GM23338 (cell line): ENCODE measurements around the gene PKHD1. TPM values are rescaled to one million over a fixed set of nuclear protein-coding genes. Genes with fewer than 3 reads are reported as not detected.

Source experiments
- ATAC-seq: fragments of 200-7000 bp; cut with Tn5 transposase; 3 replicates; pipeline ENCODE4 v1.9.1; 2020
- DNase-seq: peaks from one replicate; pipeline ENCODE4 v3.0.0-alpha.2; 2015; ENCODE audit warnings: low spot score
- H2AFZ ChIP-seq: fragments of 200-600 bp; sonication (generic); 2 replicates; pipeline ENCODE4 v1.8.0; 2016; ENCODE audit warnings: antibody characterized with exemption, mild to moderate bottlenecking, moderate library complexity
- H3F3A ChIP-seq: fragments of 200-600 bp; sonication (generic); replicated peaks from 2 replicates; pipeline ENCODE4 v1.8.0; 2017; ENCODE audit warnings: antibody characterized with exemption, mixed run types, low read depth
- H3K27ac ChIP-seq: fragments of 200-600 bp; sonication (generic); 2 replicates; pipeline ENCODE4 v1.6.1; 2016; ENCODE audit warnings: low read depth
- H3K27me3 ChIP-seq: fragments of 200-600 bp; sonication (generic); 2 replicates; pipeline ENCODE4 v1.8.0; 2016; ENCODE audit warnings: mild to moderate bottlenecking, mixed run types, moderate library complexity; ENCODE audit not compliant: insufficient read depth
- H3K36me3 ChIP-seq: fragments of 200-600 bp; sonication (generic); 2 replicates; pipeline ENCODE4 v1.8.0; 2016; ENCODE audit warnings: mild to moderate bottlenecking; ENCODE audit not compliant: insufficient read depth
- H3K4me1 ChIP-seq: fragments of 200-600 bp; sonication (generic); 2 replicates; pipeline ENCODE4 v1.8.0; 2016; ENCODE audit warnings: mild to moderate bottlenecking, moderate library complexity; ENCODE audit not compliant: insufficient read depth
- H3K4me2 ChIP-seq: fragments of 200-600 bp; sonication (generic); 2 replicates; pipeline ENCODE4 v1.7.1; 2017; ENCODE audit warnings: mixed run types
- H3K4me3 ChIP-seq: fragments of 200-600 bp; sonication (generic); 2 replicates; pipeline ENCODE4 v1.6.1; 2016; ENCODE audit warnings: mixed run types
- H3K79me2 ChIP-seq: fragments of 200-600 bp; sonication (generic); replicated peaks from 2 replicates; pipeline ENCODE4 v1.8.0; 2017; ENCODE audit warnings: mild to moderate bottlenecking; ENCODE audit not compliant: insufficient read depth
- H3K9me2 ChIP-seq: fragments of 200-600 bp; sonication (generic); 2 replicates; pipeline ENCODE4 v1.8.0; 2017; ENCODE audit not compliant: insufficient read depth
- H4K20me1 ChIP-seq: fragments of 200-600 bp; sonication (generic); replicated peaks from 2 replicates; pipeline ENCODE4 v1.8.0; 2017; ENCODE audit warnings: mild to moderate bottlenecking; ENCODE audit not compliant: insufficient read depth
- H3K27ac Mint-ChIP-seq: 2 replicates; pipeline ENCODE4 v1.8.0; 2020; ENCODE audit warnings: inconsistent platforms, mild to moderate bottlenecking, moderate library complexity, mixed read lengths
- H3K27me3 Mint-ChIP-seq: 3 replicates; pipeline ENCODE4 v1.8.0; 2022; ENCODE audit warnings: low read depth, mild to moderate bottlenecking, moderate library complexity, mixed read lengths, inconsistent platforms; ENCODE audit not compliant: insufficient read depth, poor library complexity
- H3K36me3 Mint-ChIP-seq: 3 replicates; pipeline ENCODE4 v1.8.0; 2021; ENCODE audit warnings: low read depth, mild to moderate bottlenecking, inconsistent platforms, moderate library complexity, mixed read lengths
- H3K4me1 Mint-ChIP-seq: 3 replicates; pipeline ENCODE4 v1.8.0; 2020; ENCODE audit warnings: mild to moderate bottlenecking, inconsistent platforms, mixed read lengths
- H3K4me3 Mint-ChIP-seq: 3 replicates; pipeline ENCODE4 v1.8.0; 2021; ENCODE audit warnings: moderate library complexity, mild to moderate bottlenecking, inconsistent platforms, mixed read lengths
- H3K9me3 Mint-ChIP-seq: 3 replicates; pipeline ENCODE4 v1.8.0; 2020; ENCODE audit warnings: moderate library complexity, mild to moderate bottlenecking, inconsistent platforms, mixed read lengths
- CREB1 ChIP-seq: fragments of 250-450 bp; sonication (Bioruptor Pico); IDR thresholded peaks from 2 replicates; pipeline ENCODE4 v1.5.0; 2020; ENCODE audit warnings: low read depth, mild to moderate bottlenecking, moderate library complexity
- CTCF ChIP-seq, 2 experiments: fragments of 200-600 bp in 1 of 2; sonication (generic) in 1 of 2; conservative IDR thresholded peaks; 2 replicates each; pipeline versions ENCODE4 v1.5.1 to v1.6.1; 2016 to 2017; ENCODE audit warnings: antibody characterized with exemption in 2 of 2, low read depth in 2 of 2, mild to moderate bottlenecking in 2 of 2, moderate library complexity in 1 of 2
- ETS1 ChIP-seq: IDR thresholded peaks from 2 replicates; pipeline ENCODE4 v1.6.1; 2016; ENCODE audit warnings: antibody characterized with exemption
- EZH2 ChIP-seq: fragments of 200-600 bp; sonication (generic); IDR thresholded peaks from one replicate; pipeline ENCODE4 v1.8.0; 2017; ENCODE audit warnings: antibody characterized with exemption, mild to moderate bottlenecking, low read depth; ENCODE audit not compliant: unreplicated experiment
- EZH2phosphoT487 ChIP-seq: fragments of 200-600 bp; sonication (generic); IDR thresholded peaks from one replicate; pipeline ENCODE4 v1.8.1; 2018; ENCODE audit warnings: antibody characterized with exemption; ENCODE audit not compliant: unreplicated experiment
- JUNB ChIP-seq: IDR thresholded peaks from one replicate; pipeline ENCODE4 v1.6.1; 2016; ENCODE audit warnings: antibody characterized with exemption; ENCODE audit not compliant: unreplicated experiment
- NANOG ChIP-seq: IDR thresholded peaks from 2 replicates; pipeline ENCODE4 v1.6.1; 2016; ENCODE audit warnings: antibody characterized with exemption, borderline replicate concordance
- POLR2AphosphoS5 ChIP-seq: IDR thresholded peaks from 2 replicates; pipeline ENCODE4 v1.6.1; 2016; ENCODE audit warnings: antibody characterized with exemption, low read depth
- STAT1 ChIP-seq: IDR thresholded peaks from one replicate; pipeline ENCODE4 v1.6.1; 2016; ENCODE audit warnings: antibody characterized with exemption; ENCODE audit not compliant: unreplicated experiment
- ZNF114 ChIP-seq: fragments of 250-450 bp; sonication (Bioruptor Pico); IDR thresholded peaks from 2 replicates; pipeline ENCODE4 v1.5.0; 2020; ENCODE audit warnings: mild to moderate bottlenecking, moderate library complexity
- ZNF331 ChIP-seq: fragments of 250-450 bp; sonication (Bioruptor Pico); IDR thresholded peaks from 2 replicates; pipeline ENCODE4 v1.5.0; 2020; ENCODE audit warnings: low read depth, mild to moderate bottlenecking, moderate library complexity
- polyA plus RNA-seq: library from polyadenylated mRNA; unstranded; fragments of >200 nt; fragmentation: Nextera tagmentation; extraction: Ambion mirVana; gene quantifications from 2 replicates; pipeline ENCODE4 v1.2.1, GENCODE V29; 2016
- total RNA-seq: library from RNA; depleted of rRNA; stranded (reverse); fragments of >200 nt; shearing (Covaris generic); gene quantifications from 2 replicates; pipeline ENCODE4 v1.2.3, GENCODE V29; 2014
- TF ChIP-seq, protein P1 (sequence below): fragments of 250-450 bp; sonication (Bioruptor Pico); IDR thresholded peaks from 2 replicates; pipeline ENCODE4 v1.5.0; 2020; ENCODE audit warnings: mild to moderate bottlenecking, moderate library complexity

The PKHD1 gene
- total and polyA plus RNA-seq, 2 experiments from 2014 or later: 0.03 to 0.07 TPM

DNA sequence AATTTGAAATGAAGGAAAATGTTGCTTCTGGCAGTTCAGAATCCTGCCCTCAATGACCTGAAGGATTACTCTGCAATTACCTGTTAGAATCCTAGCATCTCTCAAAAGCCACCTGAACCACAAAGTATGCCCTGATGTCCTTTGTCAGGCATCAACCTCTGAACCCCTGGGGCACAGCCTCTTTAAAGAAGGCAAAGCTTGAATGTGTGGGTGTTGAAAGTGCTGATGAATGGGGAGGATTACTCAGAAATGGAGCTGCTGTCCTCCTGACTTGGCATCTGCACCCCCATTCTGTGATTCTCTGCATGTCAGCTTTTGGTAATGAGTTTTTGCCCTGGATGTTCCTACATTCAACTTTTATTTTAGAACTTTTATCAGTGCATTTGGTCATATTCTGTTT is 179.2 kb downstream of the PKHD1 start (continued):
- no peak for TF ChIP-seq NANOG
- no peak for TF ChIP-seq CREB1 (CRISPR knock-in tag)
- TF ChIP-seq JUNB: no peak

DNA sequence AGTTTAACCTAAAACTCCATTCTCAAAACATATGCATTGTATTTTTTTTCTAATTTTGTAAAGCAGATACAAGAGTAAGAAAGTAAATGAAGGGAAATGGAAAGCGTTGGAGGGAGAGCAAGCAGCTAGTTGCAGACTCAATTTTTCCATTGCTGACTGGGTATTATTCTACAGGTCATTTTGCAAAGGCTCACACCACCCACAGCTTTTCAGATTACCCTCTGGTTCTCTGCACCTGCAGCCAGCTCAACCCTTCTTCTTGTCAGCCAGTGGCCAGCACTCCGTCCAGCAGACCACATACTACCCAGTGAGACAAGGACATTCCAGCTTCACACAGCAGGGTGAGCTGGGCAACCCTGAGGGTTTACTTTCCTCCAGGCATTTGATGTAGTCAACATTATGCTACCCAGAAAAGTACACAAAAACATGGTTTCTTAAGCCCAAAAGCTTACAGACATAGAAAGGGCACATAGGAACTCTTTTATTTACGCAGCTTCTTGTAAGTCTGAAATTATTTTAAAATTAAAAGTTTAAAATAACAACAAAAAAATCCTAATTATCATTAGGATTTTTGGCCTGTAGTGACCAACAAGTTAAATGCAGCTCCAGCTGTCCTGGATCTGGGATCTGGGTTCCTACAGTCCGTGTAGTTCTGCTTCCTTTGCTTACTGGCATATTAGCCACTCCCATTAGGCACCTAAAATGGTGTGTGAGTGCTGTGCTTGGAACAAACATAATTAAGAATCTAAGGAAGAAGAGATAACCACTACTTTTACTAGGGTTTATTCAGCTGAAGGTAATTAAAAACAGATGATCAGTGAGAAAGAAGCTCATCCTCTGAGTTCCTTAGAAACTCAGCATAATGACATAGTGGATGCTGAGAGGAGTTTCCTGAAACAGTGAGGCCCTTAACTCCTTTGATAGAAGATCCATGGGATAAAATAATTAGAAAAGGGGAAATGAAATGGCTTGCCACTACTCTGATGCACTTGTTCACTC is 185.3 kb downstream of the PKHD1 start:
- Mint-ChIP-seq H3K27me3 (no peaks in the 10 kb centered on the region), H3K4me3 (no peak overlapping the region), H3K27ac (no peak overlapping the region), H3K9me3 (peaks cover 3% of the 10 kb centered on the region; the same call in 1 of the 3 replicates), H3K36me3 (no peaks in the 10 kb centered on the region), H3K4me1 (no peaks in the 10 kb centered on the region)
- H4K20me1 ChIP-seq: no peaks in the 10 kb centered on the region
- H3K79me2 ChIP-seq: no peaks in the 10 kb centered on the region
- no peak overlapping the region for H3K27ac ChIP-seq
- no peak for ATAC-seq
- DNase-seq: no peak
- no peak overlapping the region for H3K4me2 ChIP-seq
- H2AFZ ChIP-seq: no peak overlapping the region
- no peaks in the 10 kb centered on the region for H3K4me1 ChIP-seq
- no peaks in the 10 kb centered on the region for H3K9me2 ChIP-seq
- H3K27me3 ChIP-seq: no peaks in the 10 kb centered on the region
- no peak overlapping the region for H3K4me3 ChIP-seq
- no peaks in the 10 kb centered on the region for H3K36me3 ChIP-seq
- H3F3A ChIP-seq: no peaks in the 10 kb centered on the region
- TF ChIP-seq CTCF (conservative IDR thresholded peaks at IDR 0.05; ENCODE audit: low read depth in 2 of 2): no peak
- no peak for TF ChIP-seq JUNB
- TF ChIP-seq POLR2AphosphoS5: no peak
- TF ChIP-seq EZH2: no peak
- no peak for TF ChIP-seq ZNF331 (CRISPR knock-in tag)
- no peak for TF ChIP-seq ZNF114 (CRISPR knock-in tag)
- no peak for TF ChIP-seq EZH2phosphoT487
- TF ChIP-seq STAT1: no peak
- TF ChIP-seq NANOG: no peak
- no peak for TF ChIP-seq CREB1 (CRISPR knock-in tag)
- TF ChIP-seq, protein P1, sequence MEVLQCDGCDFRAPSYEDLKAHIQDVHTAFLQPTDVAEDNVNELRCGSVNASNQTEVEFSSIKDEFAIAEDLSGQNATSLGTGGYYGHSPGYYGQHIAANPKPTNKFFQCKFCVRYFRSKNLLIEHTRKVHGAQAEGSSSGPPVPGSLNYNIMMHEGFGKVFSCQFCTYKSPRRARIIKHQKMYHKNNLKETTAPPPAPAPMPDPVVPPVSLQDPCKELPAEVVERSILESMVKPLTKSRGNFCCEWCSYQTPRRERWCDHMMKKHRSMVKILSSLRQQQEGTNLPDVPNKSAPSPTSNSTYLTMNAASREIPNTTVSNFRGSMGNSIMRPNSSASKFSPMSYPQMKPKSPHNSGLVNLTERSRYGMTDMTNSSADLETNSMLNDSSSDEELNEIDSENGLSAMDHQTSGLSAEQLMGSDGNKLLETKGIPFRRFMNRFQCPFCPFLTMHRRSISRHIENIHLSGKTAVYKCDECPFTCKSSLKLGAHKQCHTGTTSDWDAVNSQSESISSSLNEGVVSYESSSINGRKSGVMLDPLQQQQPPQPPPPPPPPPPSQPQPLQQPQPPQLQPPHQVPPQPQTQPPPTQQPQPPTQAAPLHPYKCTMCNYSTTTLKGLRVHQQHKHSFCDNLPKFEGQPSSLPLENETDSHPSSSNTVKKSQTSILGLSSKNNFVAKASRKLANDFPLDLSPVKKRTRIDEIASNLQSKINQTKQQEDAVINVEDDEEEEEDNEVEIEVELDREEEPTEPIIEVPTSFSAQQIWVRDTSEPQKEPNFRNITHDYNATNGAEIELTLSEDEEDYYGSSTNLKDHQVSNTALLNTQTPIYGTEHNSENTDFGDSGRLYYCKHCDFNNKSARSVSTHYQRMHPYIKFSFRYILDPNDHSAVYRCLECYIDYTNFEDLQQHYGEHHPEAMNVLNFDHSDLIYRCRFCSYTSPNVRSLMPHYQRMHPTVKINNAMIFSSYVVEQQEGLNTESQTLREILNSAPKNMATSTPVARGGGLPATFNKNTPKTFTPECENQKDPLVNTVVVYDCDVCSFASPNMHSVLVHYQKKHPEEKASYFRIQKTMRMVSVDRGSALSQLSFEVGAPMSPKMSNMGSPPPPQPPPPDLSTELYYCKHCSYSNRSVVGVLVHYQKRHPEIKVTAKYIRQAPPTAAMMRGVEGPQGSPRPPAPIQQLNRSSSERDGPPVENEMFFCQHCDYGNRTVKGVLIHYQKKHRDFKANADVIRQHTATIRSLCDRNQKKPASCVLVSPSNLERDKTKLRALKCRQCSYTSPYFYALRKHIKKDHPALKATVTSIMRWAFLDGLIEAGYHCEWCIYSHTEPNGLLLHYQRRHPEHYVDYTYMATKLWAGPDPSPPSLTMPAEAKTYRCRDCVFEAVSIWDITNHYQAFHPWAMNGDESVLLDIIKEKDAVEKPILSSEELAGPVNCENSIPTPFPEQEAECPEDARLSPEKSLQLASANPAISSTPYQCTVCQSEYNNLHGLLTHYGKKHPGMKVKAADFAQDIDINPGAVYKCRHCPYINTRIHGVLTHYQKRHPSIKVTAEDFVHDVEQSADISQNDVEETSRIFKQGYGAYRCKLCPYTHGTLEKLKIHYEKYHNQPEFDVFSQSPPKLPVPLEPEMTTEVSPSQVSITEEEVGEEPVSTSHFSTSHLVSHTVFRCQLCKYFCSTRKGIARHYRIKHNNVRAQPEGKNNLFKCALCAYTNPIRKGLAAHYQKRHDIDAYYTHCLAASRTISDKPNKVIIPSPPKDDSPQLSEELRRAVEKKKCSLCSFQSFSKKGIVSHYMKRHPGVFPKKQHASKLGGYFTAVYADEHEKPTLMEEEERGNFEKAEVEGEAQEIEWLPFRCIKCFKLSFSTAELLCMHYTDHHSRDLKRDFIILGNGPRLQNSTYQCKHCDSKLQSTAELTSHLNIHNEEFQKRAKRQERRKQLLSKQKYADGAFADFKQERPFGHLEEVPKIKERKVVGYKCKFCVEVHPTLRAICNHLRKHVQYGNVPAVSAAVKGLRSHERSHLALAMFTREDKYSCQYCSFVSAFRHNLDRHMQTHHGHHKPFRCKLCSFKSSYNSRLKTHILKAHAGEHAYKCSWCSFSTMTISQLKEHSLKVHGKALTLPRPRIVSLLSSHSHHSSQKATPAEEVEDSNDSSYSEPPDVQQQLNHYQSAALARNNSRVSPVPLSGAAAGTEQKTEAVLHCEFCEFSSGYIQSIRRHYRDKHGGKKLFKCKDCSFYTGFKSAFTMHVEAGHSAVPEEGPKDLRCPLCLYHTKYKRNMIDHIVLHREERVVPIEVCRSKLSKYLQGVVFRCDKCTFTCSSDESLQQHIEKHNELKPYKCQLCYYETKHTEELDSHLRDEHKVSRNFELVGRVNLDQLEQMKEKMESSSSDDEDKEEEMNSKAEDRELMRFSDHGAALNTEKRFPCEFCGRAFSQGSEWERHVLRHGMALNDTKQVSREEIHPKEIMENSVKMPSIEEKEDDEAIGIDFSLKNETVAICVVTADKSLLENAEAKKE (CRISPR knock-in tag): no peak
- TF ChIP-seq ETS1: no peak
